Astrocyte (in vitro differentiated cells and primary cell): ENCODE data around the gene NDUFA8.

Source experiments
- EZH2 ChIP-seq: IDR thresholded peaks from 2 replicates; pipeline ENCODE4 v1.6.1; 2012; ENCODE audit warnings: mild to moderate bottlenecking, low read length, inconsistent platforms; ENCODE audit not compliant: insufficient read depth
- TF ChIP-seq, protein P1 (sequence below): IDR thresholded peaks from 2 replicates; pipeline ENCODE4 v1.5.1; 2011; ENCODE audit warnings: low read depth, mild to moderate bottlenecking, inconsistent platforms, low read length, moderate library complexity; ENCODE audit not compliant: insufficient read depth

DNA sequence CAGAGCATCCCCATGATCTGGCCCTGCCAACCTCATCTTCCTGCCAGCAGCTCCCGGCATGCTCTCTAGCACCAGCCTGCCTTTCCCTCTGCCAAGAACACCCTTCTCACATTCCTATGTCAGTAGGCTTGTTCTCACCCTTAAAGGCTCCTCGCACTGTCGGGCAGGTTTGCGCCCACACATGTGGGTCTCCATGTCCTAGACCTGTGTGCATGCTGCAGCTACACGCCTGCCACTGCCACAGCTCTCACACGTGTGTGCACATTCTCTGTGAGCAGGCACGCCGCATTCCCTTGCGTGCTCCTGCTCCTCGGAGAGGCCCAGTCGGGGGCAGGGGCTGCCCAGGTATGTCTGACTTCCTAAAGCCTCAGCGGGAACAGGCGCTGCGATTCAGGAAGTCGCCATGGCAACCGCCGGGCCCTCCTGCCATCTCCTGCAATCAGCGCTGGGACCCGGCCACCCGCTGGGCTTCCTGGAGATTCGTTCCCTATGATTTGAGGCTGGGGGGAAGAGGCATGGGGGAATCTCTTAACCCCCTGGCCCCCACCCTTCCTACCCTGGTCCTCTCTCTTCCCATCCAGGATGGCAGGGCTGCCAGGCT is 28.1 kb downstream of the NDUFA8 start:
- TF ChIP-seq, protein P1, sequence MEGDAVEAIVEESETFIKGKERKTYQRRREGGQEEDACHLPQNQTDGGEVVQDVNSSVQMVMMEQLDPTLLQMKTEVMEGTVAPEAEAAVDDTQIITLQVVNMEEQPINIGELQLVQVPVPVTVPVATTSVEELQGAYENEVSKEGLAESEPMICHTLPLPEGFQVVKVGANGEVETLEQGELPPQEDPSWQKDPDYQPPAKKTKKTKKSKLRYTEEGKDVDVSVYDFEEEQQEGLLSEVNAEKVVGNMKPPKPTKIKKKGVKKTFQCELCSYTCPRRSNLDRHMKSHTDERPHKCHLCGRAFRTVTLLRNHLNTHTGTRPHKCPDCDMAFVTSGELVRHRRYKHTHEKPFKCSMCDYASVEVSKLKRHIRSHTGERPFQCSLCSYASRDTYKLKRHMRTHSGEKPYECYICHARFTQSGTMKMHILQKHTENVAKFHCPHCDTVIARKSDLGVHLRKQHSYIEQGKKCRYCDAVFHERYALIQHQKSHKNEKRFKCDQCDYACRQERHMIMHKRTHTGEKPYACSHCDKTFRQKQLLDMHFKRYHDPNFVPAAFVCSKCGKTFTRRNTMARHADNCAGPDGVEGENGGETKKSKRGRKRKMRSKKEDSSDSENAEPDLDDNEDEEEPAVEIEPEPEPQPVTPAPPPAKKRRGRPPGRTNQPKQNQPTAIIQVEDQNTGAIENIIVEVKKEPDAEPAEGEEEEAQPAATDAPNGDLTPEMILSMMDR = no peak
- TF ChIP-seq EZH2 = no peak
